GM12801 (cell line): Measurements from ENCODE around the gene ELOVL1.

ENCODE experiments used
- TF ChIP-seq, protein P1 (sequence below): IDR thresholded peaks from one replicate; pipeline ENCODE4 v1.5.1; 2011; ENCODE audit warnings: control low read depth; ENCODE audit not compliant: insufficient read length; ENCODE audit errors: extremely low read depth

Gene ELOVL1

DNA sequence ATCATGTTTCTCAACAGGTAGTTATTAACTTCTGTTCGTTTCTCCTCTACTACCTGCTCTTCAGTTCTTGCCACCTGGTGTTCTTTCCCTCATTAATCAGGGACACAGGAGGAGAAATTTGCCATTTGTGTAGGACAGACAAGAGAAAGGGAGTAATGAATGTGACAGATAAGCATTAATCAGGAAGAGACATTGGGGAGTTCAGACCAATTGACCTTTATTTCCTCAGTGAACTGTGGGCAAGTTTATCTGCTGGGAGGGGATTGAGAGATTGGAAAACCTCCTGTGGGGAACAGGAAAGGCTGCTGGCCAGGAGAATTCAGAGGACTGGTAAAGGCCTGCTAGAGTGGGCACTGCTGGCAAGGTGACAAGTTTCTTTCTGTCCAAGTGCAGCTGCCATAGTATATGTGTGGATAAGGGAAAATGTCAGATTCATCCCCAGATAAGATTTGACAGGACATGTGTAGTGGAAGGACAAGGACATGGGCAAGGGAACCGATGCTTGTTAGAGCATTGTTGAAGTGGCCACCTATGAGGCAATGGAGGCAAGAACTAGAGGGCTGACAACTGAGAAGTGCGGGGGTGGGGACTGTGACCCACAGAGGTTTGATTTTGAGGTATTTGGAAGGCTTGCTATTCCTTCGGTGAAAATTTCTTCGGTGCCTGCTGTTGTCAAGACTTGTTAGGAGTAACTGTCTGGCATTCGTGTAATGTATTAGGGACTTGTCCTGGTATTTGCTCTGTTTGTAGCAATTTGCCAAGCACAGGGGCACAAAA is 34.5 kb upstream of the ELOVL1 start:
- TF ChIP-seq, protein P1, sequence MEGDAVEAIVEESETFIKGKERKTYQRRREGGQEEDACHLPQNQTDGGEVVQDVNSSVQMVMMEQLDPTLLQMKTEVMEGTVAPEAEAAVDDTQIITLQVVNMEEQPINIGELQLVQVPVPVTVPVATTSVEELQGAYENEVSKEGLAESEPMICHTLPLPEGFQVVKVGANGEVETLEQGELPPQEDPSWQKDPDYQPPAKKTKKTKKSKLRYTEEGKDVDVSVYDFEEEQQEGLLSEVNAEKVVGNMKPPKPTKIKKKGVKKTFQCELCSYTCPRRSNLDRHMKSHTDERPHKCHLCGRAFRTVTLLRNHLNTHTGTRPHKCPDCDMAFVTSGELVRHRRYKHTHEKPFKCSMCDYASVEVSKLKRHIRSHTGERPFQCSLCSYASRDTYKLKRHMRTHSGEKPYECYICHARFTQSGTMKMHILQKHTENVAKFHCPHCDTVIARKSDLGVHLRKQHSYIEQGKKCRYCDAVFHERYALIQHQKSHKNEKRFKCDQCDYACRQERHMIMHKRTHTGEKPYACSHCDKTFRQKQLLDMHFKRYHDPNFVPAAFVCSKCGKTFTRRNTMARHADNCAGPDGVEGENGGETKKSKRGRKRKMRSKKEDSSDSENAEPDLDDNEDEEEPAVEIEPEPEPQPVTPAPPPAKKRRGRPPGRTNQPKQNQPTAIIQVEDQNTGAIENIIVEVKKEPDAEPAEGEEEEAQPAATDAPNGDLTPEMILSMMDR: no peak

DNA sequence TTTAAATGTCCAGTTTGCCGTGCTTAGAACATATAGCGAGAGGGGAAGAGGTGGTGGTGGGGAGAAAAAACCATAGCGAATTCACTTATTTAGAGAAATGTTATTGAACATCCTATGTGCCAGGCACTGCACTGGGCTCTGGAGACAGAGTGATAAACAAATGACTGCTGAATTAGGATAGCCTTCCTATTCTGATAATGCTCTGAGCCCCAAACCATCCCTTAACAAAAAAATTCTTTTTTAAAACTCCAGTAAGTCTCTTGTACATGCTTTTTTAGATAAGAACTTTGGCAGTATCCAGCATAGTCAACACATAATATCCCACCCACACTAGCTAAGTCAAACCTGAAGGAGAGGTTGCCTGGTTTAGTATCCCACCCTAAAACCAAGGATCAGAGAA is 30.4 kb upstream of the ELOVL1 start:
- TF ChIP-seq, protein P1: no peak

DNA sequence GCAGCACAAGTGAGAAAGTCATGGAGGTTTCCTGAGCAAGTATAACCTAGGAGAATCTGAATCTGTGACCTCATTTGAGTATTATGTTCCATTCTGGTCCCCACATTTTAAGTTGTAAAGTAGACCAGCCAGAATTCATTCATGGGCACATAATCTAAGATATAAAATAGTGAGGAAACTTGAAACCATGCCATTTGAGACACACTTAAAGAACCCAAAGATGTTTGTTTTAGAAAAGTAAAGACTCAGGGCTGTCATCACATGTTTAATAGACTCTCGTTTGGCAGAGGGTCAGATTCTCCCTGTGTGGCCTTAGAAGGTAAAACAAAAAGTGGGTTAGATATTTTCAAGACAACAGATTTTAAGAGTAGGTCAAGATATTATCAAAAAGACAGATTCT is 28.2 kb upstream of the ELOVL1 start:
- TF ChIP-seq, protein P1: no peak

DNA sequence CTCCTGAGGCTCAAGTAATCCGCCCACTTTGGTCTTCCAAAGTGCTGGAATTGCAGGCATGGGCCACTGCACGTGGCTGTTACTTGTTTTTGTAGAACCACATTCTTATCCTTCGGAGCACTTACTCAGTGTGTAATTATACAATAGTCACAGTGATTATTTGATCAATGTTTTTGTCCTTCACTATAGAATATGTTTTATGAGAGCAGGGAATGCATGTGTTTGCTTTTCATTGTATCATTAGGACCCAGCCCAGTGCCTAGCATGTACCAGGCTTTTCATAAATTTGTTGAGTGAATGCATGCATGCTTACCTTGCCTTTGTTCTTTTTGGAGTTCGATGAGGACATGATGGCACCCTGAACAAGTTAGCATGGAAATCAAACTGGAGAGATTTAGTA is 27.7 kb upstream of the ELOVL1 start:
- TF ChIP-seq, protein P1: no peak

DNA sequence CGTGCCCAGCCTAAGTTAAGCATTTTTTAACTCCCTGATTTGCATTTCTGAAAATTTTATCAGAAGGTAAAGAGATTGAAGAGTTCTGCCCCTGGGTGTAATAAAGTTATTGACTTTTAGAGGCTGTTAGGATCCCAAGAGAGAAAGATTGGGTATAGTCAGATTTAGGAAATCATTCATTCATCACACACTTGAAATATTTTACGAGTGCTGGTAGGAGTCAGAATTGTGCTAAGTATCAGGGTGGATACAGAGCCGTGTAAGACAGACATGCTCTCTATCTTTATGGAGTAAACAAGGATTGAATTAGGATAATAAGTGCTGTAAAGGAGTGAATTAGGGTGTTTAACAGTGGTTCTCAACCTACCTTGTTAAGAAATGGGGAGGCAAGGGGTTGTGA is 24.9 kb upstream of the ELOVL1 start:
- TF ChIP-seq, protein P1: no peak

DNA sequence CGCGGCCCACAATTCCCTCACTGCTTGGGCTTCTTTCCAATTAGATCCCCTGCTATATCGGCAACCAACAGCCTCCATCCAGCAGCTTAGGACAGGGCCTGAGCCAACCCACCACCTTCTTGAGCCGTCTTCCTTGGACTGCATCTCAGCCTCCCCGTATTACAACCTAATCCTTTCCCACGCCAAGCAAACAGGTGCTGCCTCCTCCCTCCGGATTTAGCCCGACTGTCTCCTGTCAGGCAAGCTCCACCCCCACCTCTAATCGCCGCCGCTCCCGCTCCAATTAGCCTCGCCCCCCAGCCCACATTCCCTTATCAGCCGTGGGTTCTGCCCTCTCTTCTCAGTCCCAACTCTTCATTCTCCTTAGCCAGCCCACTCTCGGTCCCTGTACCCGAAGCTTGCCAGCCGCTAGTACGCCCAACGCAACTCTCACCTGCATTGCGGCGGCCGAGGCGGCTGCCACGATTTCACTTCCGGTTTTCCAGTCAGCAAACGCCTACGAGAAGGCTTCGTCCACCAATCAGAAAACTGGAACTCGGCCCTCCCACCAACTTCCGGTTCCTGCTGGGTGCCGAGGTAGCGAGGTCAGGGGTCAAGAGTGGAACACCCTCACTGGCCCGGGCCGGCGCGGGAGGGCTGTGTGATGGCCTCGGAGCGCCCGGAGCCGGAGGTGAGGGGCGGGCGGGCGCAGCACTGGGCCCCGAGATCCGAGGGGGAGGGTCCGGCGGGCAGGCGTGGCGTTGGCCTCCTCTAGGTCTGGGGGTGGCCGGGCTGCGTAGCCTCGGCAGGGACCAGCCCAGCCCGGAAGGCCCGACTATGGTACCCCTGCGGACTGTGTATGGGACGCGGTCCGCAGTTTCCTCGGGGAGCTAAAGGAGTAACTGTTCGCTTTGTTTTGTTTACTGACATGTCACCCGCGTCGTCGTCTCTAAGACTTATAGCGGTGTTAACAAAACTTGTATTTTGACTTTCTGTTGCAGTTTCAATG is 21.8 kb upstream of the ELOVL1 start, which contains the start of the genes MED8 and SZT2:
TSS of gene MED8 (minus strand) at position 475 of the 988 bp plus-strand sequence. CDS start at position 439, 36 bp downstream.
TSS of gene SZT2 (plus strand) at position 574 of the 988 bp plus-strand sequence. CDS start at position 644, 70 bp downstream.
- TF ChIP-seq, protein P1: no peak

DNA sequence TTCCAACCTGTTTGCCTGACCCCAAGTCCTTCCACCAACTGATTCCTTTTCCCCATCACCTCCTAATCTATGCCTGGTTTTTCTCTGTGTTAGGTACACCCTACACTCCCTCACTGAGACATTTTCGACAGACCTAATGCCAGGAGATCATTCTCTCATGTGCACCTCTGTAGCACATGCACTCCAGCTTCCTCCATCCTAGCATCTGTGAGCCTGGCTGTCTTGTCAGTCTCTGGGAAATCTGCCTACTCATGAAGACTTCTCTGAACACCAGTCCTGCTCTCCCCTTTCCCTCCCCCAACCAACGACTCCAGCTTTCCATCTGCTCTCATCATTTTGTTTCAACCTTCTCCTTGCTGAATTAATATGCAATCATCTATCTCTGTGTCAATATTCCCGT is 20.8 kb upstream of the ELOVL1 start:
- TF ChIP-seq, protein P1: no peak
